GM12875 (cell line): ENCODE data around the gene INPPL1.

Experiments
- H3K4me3 ChIP-seq: one replicate; pipeline ENCODE4 v1.5.1; 2011; ENCODE audit warnings: low read depth, low read length, control low read depth
- TF ChIP-seq, protein P1 (sequence below): IDR thresholded peaks from 2 replicates; pipeline ENCODE4 v1.5.1; 2011; ENCODE audit warnings: low read depth, mild to moderate bottlenecking, control low read depth, inconsistent platforms, low read length, moderate library complexity, borderline replicate concordance; ENCODE audit not compliant: insufficient read depth

INPPL1 gene

DNA sequence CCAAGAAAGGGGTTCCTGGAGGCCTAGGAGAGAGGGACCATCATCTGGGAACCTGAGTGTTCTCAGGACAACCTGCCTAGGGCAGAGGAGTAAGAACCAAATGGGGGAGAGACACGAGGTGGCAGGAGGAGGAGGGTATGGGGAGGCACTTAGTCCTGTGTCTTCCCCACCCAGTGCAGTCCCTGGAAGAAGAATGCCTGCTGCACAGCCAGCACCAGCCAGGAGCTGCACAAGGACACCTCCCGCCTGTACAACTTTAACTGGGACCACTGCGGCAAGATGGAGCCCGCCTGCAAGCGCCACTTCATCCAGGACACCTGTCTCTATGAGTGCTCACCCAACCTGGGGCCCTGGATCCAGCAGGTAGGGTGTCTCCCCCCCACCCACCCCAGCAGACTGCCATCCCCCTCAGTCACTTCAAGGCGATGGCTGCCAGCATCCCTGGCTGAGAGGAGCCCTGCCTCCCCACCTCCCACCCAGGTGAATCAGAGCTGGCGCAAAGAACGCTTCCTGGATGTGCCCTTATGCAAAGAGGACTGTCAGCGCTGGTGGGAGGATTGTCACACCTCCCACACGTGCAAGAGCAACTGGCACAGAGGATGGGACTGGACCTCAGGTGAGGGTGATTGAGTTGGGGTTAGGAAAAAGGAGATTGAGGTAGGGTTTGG lies 3.7 kb upstream of the INPPL1 start:
- TF ChIP-seq, protein P1, sequence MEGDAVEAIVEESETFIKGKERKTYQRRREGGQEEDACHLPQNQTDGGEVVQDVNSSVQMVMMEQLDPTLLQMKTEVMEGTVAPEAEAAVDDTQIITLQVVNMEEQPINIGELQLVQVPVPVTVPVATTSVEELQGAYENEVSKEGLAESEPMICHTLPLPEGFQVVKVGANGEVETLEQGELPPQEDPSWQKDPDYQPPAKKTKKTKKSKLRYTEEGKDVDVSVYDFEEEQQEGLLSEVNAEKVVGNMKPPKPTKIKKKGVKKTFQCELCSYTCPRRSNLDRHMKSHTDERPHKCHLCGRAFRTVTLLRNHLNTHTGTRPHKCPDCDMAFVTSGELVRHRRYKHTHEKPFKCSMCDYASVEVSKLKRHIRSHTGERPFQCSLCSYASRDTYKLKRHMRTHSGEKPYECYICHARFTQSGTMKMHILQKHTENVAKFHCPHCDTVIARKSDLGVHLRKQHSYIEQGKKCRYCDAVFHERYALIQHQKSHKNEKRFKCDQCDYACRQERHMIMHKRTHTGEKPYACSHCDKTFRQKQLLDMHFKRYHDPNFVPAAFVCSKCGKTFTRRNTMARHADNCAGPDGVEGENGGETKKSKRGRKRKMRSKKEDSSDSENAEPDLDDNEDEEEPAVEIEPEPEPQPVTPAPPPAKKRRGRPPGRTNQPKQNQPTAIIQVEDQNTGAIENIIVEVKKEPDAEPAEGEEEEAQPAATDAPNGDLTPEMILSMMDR: no peak
- H3K4me3 ChIP-seq: no peak overlapping the region

DNA sequence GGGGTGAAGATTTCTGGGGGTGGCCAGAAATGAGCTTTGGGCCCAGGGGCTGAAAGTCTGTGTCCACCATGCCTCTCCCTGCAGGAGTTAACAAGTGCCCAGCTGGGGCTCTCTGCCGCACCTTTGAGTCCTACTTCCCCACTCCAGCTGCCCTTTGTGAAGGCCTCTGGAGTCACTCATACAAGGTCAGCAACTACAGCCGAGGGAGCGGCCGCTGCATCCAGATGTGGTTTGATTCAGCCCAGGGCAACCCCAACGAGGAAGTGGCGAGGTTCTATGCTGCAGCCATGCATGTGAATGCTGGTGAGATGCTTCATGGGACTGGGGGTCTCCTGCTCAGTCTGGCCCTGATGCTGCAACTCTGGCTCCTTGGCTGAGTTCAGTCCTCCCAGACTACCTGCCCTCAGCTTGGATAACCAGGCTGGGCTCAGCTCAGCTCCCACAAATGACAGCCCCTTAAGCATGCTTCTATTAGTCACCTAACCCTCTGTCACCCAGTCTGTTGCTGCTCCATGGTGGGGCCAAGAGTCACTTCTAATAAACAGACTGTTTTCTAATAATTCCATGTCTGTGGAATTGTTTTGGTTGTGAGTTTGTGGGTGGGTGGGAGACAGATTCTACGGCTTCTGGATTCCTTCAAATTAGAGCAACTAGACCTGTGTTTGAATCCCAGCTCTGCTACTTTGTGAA lies 3.0 kb upstream of the INPPL1 start:
- peak overlapping the region; percentile 7 for H3K4me3 ChIP-seq
- TF ChIP-seq, protein P1: no peak

- TF ChIP-seq, protein P1: no peak
- peak overlapping the region; percentile 57 for H3K4me3 ChIP-seq
Observed at GRCh38 chr11:72222106-72222891, 2.3 kb upstream of the INPPL1 start.

GRCh38 chr11:72222907-72223614 lies 1.5 kb upstream of the INPPL1 start:
- H3K4me3 ChIP-seq: peak overlapping the region; percentile 57

DNA sequence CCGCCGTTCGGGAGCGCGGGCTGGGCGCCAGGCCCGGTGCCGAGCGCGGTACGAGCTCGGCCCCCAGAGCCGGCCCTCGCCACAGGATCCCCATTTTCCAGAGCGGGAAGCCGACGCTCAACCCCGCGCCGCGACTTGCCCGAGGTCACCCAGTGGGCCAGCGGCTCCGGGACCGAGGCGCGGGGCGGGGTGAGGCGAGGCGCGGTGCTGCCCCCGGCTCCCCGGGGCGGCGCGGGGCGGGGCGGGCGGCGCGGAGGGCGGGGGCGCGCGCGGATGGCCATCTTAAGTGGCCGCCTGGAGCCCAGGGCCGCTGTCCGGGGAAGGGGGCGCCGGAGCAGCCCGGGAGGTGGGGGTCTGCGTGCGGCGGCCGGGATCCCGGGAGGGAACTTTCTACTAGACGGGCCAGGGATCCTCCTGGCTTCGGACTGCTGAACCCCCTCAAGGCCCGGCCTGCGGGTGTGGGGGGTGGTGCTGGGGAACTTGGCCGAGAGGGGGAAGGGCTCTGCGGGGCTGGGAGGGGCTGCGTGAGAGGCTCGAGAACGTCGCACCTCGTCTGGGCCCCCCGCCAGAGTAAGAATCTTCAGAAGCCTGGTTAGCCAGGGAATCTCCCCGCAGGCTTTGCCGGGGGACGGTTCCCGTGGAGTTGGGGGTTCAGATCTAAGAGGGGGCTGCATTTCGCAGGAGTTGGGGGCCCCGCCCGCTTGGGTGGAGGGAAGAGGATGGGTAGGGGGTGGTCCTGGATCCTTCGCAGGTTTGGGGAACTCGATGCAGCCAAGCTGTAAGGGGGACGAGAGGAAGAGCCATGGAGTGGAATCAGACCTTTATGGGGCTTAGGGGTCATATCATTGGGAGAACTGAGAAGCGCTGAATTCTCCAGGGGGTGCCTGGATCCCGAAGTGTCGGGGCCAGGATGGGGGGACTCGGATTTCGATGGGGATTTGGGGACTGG lies 678 bp upstream of the INPPL1 start:
- TF ChIP-seq, protein P1: no peak
- peak overlapping the region; percentile 57 for H3K4me3 ChIP-seq

More at GRCh38 chr11:72222907-72223614, 1.5 kb upstream of the INPPL1 start:
- TF ChIP-seq, protein P1: no peak

DNA sequence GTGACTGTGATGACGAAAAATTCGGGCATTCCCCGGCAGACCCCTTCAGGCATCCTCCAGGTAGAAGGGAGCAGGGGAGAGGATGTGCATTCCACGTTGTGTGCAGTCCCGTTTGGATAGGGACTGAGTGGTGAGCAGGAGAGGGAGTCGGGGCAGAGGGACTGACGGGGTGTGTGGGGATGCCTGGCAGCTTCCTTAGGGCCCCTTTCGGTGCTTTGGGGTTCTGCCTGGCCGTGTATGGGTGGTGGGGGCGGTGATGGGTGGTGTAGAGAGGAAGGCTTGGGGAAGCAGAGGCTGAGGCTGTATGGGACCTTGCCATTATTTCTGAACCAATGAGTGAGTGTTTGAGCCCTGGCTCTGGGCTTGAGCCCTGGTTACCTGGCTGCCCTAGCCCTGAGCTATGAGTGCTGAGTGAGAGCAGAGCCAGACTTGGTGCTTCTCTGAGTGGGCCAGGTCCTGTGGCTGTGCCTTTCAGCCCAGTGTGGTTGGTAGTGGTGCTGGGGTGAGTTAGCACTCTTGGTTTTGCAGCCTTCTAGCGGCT lies 914 bp downstream of the INPPL1 start:
- H3K4me3 ChIP-seq: peak overlapping the region; percentile 57
- TF ChIP-seq, protein P1: no peak
